Measurements from ENCODE around the gene CCR8.

GRCh38 chr3:39378957-39379777, 49.7 kb downstream of the CCR8 start:
- TF ChIP-seq CTCF (IDR thresholded peaks at IDR 0.05), result no peak
- TF ChIP-seq ZFX (IDR thresholded peaks at IDR 0.05; ENCODE audit: borderline replicate concordance), result no peak

Measured in 22Rv1 (cell line).